M059J (cell line): ENCODE measurements around the gene TCERG1L. TPM values are rescaled to one million over a fixed set of nuclear protein-coding genes. Genes with fewer than 3 reads are reported as not detected.

Source experiments
- DNase-seq: peaks from one replicate; pipeline ENCODE4 v3.0.0-alpha.2; 2012; ENCODE audit warnings: low read depth
- total RNA-seq: library from RNA; depleted of rRNA; stranded (reverse); fragments of >200 nt; shearing (Covaris generic); gene quantifications from 2 replicates; pipeline ENCODE4 v1.2.3, GENCODE V29; 2014

The TCERG1L gene
- total RNA-seq, 1 experiment from 2014 or later: not detected

DNA sequence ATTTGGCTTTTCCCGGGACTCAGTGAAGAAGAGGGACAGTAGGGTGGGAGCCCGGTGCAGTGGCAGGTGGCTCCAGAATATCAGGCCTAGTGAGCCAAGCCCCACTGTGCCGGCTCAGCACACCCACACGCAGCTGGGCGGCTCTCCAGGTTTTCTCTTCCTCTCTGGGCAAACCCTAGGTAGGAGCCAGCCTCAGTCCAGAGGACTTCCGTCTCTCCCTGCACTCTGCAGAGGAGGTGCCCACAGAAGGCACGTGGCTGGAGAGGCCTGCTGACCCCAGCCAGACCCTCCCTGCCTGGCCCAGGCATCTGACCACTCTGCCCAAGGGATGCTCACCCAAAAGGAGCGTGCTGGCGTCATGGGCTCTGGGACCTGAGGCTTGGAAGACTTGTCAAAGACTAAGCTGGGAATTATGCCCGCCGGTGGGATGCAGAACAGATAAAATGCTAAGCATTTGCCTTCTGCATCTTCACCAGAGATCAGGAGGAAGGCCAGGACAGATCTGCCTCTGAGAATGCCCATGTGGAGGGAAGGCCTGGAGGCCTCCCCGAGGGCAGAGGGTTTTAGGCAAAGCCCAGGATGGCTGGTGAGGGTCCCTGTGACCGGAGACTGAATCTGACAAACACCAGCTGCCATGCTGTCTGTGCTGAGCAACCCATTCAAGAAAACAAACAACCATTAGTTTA lies 40.2 kb downstream of the TCERG1L start:
- no peak for DNase-seq

DNA sequence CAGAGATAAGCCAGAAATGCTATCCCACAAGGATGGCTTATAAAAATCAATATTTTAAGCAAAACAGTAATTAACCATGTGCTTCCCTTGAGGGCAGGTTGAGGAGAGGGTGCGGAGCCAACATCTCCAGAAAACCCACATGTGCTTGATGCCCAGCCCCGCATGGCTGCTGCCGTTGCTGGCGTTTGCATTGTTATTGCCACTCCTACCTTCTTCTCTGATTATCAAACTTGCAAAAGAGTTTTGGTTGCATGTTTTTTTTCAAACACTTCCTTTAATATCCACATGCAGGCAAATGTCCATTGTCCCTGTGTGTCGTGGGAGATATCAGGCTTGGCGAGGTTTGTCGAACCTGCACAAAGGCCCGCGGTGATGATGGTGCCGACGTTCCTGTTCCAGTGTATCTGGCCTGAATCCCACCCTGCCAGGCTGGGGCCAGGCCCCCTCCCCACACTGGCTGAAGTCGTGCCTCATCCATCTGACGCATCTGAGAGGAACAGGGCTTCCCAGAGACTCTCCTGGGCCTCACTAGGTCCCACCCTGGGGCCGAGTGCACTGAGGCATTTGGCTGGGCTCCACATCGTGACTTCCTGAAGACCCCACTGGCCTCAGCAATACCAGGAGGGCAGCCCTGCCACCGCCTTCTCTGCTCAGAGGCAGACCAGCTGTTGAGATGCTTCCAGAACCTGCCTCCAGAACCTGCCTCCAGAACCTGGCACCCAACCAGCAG lies 40.9 kb downstream of the TCERG1L start:
- no peak for DNase-seq

DNA sequence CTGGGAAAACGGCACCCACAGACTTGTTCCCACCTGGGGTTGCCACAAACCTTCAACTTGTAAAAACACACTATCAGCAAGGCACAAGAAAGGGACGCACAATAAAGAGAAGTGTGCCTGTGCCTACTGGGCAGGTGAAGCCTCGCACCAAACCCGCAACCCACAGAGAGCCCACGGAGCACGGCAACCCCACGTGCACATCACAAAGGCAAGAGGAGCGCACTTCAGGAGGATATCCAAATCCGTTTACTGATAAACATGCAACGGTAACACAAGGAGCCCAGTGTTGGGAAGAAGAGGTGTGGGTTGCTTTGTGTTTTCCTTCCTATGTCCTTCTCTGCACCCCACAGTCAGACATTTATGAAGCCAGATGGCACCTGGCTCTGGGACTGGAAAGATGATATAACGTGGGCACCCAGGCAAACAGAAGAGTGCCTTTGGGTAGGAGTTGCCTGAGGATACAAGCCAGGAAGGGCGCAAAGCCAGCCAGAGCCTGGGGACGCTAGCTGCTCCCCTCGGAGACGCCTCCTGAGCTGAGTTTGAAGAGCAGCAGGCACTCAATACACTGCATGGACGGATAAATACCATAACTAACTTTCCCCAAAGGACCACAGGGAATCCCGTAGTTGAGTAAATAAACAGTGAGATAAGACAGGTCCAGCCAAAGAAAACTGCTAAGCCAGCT lies 41.6 kb downstream of the TCERG1L start:
- DNase-seq: no peak

DNA sequence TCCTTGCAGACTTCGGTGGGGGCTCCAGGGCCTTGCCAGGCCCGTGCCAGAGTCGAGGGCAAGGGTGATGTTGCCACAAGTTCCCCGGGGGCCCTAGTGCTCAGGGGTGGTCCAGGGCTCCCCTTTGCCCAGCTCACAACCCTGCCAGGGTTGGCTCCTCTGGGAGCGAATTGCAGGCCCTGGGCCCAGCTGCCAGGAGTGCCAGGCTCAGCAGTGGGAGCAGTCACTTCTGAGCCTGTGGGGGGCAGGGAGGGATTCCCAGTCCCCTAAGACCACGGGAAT lies 43.8 kb downstream of the TCERG1L start:
- no peak for DNase-seq

DNA sequence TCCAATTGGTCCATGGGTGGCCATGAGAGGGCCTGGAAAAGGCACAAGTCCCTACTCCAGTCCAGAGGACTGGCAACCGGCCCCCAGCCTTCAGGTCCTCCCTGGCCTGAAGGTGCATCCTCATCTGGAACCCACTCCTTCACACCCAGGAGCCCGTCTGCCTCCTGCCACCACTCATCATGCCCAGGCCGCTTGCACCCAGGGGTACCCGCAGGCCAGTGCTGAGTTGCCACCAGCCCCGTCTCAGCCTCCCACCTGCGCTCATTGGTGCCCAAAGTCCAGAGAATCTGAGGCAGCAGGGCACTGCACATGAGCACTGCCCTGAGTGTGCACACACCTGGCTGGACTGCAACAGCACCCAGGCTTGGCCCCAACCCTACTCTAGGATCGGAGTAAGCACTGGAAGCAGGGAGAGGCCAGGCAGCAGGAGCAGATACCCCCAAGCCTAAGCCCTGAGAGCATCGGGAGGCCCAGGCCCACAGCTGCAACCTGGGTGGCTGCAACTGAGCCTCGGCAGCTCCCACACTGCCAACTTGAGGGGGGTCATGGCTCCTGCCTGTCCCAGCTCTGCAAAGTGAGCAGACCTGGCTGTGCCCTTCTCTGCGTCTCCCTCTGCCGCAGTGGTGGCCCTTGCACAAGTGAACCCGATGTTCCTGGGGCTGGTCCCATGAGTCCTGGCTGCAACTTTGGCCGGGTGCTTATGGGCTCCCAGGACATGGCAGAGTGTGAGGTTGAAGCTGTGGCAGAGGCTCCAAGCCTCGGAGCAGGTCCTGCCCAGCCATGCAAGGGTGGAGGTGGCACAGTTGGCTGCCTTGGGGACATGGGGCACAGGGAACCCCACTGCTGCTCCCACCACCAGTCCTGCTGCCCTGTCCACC lies 44.3 kb downstream of the TCERG1L start:
- no peak for DNase-seq

DNA sequence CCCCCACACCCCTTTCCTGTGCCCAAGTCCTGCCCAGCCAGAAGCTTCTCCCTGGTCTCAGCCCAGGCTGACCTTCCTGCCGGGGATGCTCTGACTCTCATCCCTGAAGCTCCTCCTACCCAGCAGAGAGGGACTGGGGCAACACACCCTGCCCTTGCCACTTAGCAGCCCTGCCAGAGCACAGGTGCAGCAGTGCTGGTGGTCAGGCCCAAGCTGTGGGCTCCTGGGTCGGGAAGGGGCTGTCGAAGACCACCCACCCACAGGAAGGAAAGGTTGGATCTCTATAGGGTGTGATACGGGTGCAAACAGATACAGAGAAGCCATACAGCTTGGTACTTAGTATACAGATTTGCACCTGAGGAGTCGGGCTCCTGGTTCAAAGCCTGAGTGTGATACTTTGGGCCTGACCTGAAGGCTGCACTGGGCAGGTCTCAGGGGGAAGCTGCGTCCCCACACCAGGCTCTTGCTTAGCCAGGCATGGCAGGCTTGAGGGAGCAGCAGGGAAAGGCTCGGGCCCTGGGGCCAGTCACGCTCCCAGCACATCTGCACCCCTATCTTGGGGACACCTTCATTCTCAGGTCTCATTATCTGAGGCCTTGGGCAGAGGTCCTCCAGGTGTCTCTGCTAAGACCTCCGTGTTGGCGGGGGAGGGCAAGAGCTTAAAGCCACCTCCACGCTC lies 47.3 kb downstream of the TCERG1L start:
- DNase-seq: no peak

DNA sequence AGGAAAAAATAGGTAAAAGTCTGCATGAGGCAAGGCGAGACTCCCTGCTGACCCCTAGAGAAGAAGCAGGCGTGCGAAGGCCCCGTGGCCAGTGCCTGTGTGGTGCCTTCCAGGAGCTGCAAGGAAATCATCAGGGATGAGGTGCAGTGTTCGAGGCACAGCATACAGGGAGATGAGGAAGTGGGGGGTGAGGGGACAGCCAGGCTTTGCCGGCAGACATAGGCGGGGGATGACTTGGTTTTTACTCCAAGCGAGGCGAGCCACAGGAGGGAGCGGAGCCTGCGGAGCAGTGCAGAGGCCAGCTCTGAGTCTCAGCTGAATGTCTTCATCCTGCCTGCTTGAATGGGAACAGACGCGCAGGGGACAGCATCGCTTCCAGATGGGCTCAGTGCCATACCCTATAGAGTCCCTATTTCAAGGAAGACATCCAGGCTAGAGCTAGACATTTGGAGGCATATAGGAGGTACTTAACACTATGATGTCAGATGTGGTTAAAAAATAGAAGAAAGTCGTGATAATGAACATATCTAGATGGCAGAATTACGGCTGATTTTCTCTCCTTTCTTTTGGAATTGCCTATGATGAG lies 49.5 kb downstream of the TCERG1L start:
- no peak for DNase-seq

DNA sequence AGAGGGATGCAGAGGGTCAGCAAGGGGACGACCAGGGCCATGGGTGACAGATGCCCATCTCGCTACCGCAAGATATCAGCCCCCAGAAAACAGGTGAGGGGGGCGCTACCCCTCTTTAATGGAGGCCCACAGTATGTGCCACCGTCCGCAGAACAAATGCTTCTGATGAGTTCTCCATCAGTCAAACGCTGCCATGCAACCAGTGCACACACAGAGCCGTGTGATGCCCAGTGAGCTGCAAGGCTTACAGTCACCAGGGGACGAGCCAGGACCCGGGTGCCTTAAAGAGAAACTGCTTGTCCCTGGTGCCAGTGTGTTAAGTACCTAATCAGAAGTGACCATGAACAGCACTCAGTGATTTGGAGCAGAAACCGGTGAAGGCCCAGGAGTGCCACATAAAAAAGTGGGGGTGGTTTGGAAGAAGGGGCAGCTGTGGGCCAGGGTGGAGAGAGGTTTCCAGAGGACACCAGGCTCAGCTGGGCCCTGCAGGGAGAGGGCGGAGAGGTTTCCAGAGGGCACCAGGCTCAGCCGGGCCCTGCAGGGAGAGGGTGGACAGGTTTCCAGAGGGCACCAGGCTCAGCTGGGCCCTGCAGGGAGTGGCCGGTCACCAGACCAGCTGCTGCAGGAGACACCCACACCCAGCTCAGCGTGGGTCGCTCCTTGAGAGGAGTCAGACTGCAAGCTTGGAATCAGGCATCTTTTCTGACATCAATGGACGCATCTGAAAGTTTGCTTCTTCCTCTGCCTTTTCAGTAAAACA lies 50.9 kb downstream of the TCERG1L start:
- no peak for DNase-seq

DNA sequence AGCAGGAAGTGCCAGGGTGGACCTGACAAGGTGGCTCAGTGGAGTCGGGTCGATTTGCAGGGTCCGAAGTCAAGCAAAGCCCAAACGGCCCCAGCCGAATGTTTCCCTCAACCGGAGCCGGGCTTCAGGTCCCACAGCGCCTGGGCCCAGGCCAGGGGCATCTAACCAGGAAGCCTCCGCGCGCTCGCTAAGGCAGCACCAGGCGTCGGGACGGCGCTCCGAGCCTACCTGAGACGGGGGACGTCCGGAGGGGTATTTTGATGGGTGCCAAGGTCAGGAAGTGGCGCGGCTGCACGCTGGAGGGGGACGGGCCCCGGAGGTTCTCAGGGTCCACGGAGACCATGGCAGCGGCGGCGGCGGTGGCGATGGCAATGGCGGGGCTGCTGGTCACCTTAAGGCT lies 51.5 kb downstream of the TCERG1L start:
- DNase-seq: no peak

DNA sequence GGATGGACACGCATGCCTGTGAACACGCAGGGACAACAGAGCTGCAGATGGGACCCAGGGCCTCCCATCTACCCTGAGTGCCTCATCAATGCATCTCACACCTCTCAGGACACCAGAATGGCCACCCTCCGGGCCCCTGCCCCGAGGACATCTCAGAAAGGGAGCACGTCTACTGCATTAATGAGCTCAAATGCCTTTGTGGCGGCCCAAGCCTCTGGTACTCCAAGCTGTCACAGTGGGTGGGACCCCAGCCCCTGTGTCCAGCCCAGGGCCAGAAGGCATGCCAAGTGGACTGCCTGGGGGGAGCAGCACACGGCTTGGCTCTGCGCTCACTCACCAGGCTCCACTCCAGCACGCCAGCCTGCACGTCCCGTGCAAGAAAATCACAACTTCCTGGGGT lies 52.0 kb downstream of the TCERG1L start:
- DNase-seq: no peak

DNA sequence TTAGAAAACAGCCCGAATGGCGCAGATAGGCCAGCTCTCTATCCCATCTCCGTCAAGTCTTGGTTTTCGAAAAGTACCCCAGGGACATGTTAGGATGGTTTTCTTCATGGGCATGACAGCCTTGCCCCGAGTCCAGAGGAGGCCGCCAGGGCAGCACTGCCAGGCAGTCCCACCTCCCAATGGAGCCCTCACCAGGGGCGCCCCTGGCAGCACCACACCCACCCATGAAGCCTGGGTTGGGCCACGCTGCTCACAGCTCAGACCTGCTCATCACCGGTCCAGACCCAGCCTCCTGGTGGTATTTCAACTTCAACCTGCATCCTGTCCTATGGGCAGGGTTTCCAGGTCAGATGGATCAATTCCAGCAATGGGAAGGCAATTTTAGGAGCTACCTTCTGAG lies 53.3 kb downstream of the TCERG1L start:
- no peak for DNase-seq

DNA sequence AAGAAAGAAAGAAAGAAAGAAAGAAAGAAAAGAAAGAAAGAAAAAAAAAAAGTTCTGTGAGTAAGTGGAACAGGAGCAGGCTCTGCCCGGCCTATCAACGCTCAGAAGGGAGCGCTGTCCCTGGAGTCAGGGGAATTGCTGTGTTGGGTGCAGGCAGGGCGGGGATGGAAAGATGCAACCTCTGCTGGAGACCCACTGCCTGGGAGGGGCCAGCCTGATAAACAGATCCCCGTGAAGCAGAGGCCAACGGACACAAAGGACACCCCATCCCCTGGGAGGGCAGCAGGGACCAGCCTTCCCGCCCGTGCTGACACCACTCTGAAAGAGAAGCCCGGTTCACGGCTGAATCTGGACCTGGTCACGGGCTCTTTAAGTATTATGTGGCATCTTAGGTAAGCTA lies 54.5 kb downstream of the TCERG1L start:
- DNase-seq: no peak

DNA sequence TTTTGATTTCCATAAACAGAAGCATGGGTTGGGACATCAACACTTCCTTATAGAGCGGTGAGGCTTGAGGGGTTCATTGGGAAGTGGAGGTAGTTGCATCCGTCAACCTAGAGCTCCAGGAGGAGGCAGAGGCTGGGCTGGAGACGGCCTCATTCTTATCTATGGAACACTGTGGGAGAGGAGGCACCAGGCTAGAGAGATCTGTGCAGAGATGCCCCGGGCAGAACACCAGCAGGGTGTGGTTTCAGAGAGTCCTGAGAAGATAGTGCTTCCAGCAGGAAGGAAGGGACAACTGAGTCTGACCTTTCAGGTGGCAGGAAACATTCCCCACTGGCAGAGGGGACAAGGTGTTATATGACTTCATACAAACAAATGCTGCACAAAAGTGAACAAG lies 56.7 kb downstream of the TCERG1L start:
- no peak for DNase-seq

DNA sequence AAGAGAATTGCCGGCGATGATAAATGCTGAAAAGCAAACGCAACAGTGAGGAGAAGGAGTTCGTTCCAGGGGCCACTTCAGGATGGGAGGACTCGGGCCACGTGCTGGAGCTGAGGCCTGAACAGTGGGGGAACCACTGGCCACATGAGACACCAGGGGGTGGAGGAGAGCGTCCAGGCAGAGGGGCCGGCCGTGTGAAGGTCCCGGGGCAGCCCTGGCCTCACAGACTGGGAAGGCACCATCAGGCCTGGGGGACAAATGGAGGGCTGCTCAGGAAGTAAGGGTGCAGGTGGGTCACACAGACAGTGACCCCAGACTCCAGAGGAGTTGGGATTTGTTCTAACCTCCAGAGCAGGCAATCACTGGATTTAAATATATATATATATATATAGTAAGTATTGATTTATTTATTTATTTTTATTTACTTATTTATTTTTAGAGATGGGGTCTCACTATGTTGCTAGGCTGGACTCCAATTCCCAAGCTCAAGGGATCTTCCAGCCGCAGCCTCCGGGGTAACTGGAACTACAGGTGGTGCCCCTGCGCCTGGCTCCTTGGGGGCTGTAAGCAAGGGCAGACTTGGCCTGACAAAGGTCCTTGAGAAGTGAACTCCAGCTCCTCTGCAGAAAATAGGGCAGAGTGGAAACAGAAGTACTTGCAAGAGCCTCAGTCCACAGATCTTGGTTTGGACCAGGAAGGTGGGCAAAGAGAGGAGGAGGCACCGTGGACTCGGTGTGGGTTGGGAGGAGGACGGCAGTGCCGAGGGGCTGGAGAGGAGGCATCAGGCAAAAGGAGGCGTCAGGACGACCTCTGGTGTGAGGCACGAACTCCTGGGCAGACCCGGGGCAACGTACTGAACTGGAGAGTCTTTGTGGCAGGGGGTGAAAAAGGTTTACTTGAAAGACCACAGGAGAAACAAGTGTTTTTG lies 57.3 kb downstream of the TCERG1L start:
- no peak for DNase-seq

DNA sequence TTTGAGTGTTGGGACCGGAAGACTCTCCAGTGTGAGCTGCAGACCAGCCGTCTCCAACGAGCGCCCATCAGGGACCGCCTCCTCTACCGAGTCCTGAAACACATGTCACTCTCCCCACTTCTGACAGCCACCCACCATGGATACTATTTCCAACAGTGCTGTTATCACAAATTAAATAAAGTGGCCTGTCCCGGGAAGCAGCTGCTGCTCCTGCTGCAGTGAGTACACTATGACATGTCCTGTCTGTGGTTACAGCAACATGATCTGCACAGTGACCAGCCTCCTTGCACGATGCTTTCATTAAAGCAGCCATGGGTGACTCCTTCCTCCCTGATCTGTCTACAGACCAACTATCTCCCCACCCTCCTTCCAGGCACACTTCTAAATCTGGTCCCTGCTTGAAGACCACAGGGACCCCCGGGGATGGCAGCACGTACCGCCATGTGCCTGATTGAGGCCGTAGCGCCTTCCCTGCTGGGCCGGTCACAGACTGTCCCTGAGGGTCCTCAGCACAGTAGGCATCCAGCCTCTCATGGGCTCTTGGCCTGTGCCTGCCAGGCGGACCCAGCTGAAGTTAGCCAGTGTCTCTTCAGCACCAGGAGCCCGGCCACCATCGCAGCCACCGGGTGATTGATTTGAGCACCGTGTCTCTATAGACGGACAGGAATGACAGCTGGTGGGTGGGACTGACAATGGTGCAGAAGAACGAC lies 58.8 kb downstream of the TCERG1L start:
- no peak for DNase-seq

DNA sequence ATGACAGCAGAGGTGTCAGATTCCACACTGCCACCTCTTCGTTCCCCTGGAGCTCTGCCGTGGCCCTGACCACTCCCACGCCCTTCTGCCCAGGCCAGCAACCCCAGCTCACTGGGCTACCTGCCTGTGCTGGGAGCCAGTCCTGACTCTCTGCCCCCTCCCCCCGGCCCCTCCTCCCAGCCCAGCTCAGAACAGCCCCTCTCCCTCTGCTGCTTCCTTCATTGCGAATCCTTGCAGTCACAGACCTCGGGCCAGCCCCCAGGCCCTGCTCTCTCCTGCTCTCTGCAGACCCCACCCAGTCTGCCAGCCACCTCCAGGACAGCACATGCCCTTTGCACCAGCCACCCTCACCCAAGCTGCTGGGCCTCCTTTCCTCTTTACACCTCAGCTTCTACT lies 60.4 kb downstream of the TCERG1L start:
- no peak for DNase-seq

DNA sequence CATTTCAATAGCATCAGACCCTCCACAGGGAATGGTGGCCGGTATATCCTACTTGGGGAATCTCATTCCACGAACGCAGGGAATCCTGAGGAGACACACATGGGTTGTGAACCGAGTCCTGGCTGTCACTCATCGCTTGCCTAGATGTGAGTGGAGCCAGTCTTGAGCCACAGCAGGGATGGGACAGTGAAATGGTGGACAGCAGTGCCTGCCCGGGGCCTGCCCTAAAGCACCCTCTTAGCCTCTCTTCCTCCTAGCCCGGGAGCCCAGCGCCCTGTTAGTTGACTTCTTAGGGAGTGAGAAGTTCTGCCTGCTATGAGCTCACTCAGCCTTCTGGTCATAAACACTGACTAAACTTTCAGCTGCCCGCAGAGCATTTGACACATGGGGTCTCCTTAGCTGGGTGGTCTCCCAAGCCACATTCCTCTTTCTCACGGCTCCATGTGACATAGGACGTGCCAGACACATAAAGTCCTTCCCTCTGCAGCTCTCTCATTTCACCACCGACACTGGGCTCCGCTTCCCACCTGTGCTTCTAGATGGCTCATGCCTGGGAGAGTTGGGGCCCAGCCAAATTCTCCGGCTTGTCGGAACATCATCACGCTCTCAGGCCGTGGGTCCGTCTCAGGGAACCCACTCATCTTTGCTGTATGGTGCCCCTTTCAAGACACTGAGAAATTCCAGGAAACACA lies 60.9 kb downstream of the TCERG1L start:
- DNase-seq: no peak

DNA sequence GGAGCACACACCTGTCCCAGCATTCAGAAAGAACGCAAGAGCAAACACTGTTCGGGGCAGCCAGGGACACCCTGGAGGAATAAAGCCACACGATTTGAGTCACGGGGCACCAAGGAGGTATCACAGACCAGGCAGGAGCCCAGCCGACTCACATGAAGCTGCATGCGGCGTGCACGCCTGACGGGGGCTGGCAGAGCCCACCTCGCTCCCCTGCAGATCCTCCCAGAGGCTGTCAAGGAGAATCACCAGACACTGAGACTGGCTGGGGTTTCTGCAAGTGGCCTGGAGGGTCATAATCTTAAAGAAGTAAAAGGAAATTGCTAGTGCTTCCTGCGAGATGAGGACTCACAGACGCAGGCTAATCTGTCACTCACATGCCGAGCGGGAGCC lies 61.6 kb downstream of the TCERG1L start:
- no peak for DNase-seq
